GM19023 (cell line): ENCODE results near the gene FHOD3.
A peak's percentile ranks its signal among the peaks of the same experiment; 100 is the strongest.
"Not testable (repeated sequence)": the region's sequence is repeated elsewhere in the genome, so short reads cannot be mapped to it uniquely, and the experiment has no call there.

Experiments used
- ATAC-seq: cut with Tn5 transposase; IDR thresholded peaks from one replicate; pipeline ENCODE4 v1.9.1; 2021; ENCODE audit warnings: mild to moderate bottlenecking, moderate library complexity; ENCODE audit not compliant: unreplicated experiment

The FHOD3 gene

DNA sequence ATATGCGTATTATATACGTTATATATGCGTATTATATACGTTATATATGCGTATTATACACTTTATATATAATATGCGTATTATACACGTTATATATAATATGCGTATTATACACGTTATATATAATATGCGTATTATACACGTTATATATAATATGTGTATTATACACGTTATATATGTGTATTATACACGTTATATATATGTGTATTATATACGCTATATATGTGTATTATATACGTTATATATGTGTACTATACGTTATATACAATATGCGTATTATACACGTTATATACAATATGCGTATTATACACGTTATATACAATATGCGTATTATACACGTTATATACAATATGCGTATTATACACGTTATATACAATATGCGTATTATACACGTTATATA, 465.5 kb downstream of the FHOD3 start:
- ATAC-seq, result not testable (repeated sequence)

- ATAC-seq, result no peak
These were observed 469.3 kb downstream of the FHOD3 start for GRCh38 chr18:36766836-36767235.

DNA sequence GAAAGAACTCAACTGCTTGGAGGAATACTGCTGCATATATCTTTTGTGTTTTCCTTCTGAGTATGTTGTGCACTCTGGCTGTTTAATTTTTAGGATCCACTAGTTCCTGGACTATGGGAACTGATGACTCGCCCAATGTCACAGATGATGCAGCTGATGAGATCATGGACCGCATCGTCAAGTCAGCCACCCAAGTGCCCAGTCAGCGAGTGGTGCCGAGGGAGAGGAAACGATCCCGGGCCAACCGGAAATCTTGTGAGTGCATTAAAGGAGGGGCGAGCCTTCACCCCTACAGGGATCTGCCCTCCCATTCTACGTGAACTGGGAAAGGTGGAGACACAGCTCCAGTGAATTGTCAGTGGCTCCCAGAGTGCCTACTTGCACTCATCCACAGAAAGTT, 471.7 kb downstream of the FHOD3 start:
- no peak for ATAC-seq

DNA sequence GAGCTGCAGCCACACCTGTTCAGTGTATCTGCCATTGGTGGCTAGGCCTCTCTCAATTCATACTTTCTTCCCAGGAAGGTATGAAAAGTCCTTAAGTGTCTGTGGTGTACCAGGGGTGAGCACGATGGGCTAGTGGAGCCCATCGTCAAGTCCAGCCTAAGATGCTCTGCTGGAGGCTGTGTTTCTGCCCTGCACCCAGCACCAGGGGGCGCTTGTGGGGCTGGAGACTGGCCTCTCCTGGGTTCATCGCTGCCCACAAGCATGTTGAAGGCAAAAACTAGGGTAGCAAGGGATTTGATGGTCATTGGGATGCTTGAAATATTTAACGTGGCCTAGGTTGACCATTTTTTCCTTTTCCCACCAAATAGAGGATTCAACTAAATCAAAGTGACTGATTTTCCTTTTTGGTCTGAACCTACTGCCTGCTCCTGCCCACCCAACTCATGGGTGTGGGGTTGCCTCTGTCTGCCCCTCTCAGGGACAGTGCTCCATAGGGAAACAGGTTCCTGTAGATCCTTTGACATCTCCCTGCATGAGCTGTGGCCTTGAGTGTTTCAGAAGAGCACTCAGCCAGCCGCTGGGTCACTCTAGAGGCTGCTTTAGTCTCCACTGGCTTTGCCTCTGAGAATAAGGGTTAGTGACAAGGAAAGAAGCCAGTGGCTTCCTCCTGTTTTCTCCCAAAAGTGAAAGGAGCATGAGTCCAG, 472.2 kb downstream of the FHOD3 start:
- ATAC-seq, result no peak

- no peak for ATAC-seq
These were observed 472.9 kb downstream of the FHOD3 start for GRCh38 chr18:36770315-36770946.

DNA sequence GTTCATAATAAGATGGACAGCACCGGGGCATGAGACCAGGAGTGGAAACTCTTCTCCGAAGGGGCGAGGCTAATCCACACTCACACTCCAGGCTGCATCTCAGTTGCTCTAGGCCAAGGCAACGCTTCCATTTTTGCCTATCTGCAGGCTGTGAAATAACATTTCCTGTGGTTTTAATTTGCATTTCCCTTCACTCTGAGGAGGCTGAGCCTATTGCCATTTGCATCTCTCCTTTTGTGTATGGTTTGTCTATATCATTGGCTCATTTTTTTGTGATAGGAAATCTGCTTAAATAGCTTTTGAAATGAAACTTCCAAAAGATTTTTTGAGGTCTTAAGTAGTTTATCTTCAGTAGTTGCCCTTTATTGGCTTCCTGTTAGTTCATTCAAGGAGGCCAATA, 473.7 kb downstream of the FHOD3 start:
- peak; percentile 55 for ATAC-seq

GRCh38 chr18:36772241-36772723, 474.8 kb downstream of the FHOD3 start:
- ATAC-seq, result no peak

- no peak for ATAC-seq
These were observed 477.9 kb downstream of the FHOD3 start for GRCh38 chr18:36775396-36775795.

DNA sequence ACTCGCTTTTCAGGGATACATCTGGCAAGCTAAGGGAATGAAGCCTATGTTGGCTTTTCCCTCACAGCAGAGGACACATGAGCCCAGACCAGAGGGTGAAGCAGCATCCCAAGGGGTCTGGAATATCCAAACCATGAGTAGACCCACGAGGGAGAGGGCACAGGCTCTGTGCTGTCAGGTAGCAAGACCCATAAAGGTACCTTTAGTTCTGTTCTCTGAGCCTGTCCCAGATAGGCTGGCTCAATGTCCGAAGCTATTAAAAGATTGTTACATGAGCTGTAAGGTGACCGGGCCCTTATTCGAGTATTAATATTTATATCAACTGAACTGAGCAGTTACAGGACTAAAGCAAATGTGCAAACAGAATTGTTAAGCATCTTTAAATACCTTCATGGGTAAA, 479.1 kb downstream of the FHOD3 start:
- ATAC-seq, result no peak

DNA sequence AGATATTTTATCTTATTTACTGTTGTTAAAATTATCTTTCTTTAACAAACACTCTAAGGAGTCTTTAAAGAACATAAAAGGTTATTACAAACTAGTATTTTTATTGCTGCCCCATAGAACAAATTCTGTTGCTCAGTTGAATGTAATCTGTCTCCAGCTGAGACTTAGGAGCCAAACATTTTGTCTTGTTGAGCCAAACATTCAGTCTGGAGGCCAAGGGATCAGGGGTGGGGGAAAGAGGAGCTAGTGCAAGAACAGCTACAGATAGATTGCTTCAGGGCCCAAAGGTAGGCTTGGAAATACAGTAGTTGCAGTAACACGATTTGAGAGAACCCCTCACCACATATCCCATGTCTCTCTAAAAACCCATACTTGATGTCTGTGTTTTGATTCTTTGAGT, 480.1 kb downstream of the FHOD3 start:
- no peak for ATAC-seq

- ATAC-seq, result no peak
These were observed 483.2 kb downstream of the FHOD3 start for GRCh38 chr18:36780748-36781147.

DNA sequence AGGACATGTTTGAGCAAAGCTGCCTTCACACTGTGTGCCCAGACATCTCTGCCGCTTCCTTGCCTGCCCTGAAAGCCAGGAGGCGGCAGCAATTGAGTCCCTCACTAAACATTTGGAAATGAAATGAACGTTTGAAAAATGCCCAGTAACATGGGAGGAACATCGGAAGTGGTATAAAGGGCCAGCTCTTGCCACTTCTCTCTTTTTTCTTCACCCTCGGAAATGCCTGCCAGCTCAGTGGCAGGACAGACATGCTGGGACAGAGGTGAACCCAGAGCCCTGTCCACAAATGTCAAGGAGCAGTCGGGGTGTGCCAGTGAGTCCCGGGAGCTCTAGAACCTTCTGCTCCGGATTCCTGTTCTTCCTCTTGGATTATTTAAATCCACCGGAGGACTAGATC, 485.2 kb downstream of the FHOD3 start:
- ATAC-seq, result no peak

DNA sequence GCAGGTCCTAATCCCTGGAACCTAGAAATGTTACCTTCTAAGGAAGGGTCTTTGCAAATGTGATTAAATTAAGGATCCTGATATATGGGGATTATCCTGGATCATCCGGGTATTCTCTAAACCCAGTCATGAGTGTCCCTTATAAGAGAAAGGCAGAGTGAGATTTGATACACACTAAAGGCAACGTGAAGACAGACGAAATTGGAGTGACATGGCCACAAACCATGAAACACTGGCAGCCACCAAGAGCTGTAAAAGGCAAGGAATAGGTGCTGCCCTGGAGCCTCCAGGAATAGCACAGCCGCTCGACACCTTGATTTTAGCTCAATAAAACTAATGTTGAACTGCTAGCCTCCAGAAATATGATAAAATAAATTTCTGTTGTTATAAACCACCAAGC, 486.3 kb downstream of the FHOD3 start:
- no peak for ATAC-seq

- no peak for ATAC-seq
These were observed 489.2 kb downstream of the FHOD3 start for GRCh38 chr18:36786686-36787085.

DNA sequence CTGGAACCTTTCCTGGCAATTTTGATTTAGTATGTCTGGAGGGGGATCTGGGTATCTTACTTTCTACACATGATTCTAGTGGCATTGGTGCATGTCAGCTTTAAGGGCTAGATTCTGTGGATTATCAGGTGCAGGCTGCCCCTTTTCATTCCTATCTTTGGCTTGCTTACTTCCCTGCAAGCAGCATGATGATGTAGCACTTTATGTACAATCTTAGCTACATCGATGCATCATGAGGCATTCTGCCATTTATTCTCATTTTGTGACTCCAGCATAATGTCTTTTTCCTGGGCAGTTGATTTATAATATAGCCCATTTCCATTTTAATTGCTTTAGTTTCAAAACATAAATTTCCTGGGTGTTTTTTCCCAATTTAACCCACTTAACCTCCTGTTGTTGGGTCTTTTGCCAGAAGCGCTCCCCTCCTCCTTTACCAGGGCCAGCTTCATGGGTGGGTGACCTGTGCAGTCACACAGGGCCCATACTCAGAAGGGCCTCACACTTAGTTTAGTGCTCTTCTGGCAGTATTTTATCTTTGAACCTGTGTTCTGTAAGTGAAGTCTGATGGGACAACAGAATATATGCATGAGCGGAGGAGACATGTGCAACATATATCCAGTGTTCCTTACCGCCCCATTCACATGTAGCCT, 495.2 kb downstream of the FHOD3 start:
- ATAC-seq, result no peak

- ATAC-seq, result no peak
These were observed 501.4 kb downstream of the FHOD3 start for GRCh38 chr18:36798738-36799473.

DNA sequence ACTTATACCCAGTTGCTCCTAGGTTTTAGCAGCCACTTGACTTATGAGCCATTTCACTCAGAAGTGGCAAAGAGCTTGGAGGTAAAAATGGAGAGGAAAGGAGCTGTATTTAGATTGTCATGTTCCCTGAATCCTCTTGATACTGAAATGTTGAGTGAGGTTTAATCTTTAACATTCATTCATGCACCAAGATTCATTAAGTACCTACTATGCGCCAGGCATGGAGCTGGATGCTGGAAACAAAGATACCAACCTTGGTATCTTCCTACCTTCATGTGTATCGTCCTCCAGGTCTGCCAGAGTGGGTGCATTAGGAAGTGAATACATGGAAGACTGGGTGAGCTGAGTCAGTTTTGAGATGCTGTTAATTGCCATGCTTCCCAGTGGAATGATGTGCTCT, 507.6 kb downstream of the FHOD3 start:
- no peak for ATAC-seq

DNA sequence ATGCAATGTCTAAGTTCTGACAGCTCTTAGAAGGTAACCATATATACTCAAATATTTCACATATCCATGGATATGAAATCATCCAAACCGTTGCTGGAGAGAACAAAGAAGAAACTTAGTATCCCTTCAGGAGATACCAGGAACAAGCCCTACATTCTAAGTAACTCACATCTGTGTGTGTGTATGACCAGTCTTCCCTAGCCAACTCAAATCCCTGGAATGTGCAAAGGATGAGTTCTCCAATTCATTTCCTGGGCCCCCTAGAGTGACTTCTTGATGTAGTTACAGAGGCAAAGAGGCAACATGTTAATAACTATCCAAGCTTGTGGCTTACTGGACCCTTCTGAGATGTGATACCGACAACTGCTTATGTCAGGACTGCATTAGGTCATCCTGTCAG, 511.2 kb downstream of the FHOD3 start:
- no peak for ATAC-seq

- peak; percentile 94 for ATAC-seq
These were observed 512.3 kb downstream of the FHOD3 start for GRCh38 chr18:36809590-36810381.

DNA sequence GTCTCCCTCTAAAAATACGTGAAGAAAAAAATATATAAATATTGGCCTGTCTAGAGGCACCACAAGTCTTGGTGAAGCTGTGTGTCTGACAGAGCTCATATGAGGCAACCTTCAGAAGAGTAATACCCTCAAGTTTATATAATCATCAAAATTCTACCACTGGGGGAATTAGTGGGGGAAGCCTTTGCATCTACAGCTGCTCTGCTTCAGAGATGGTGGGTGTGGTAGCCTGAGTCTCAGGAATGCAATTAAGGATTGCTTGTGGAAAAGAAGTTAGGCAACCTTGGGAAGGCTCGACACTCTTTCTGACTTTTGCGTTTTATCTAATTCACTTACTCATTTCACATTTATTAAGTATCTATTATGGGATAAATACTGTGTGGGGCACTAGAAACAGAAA, 513.9 kb downstream of the FHOD3 start:
- ATAC-seq, result no peak

- ATAC-seq, result no peak
These were observed 514.4 kb downstream of the FHOD3 start for GRCh38 chr18:36811955-36812354.
